ENCODE results near the gene CMSS1. TPM values are rescaled to one million over a fixed set of nuclear protein-coding genes. Genes with fewer than 3 reads are reported as not detected.
"Not testable (repeated sequence)": the region's sequence is repeated elsewhere in the genome, so short reads cannot be mapped to it uniquely, and the experiment has no call there.

Gene CMSS1
- total RNA-seq, 2 donors from 2014 or later, result 18.1 to 22.7 TPM

GRCh38 chr3:100048248-100048647 lies 230.6 kb downstream of the CMSS1 start:
- Histone ChIP-seq H3K27ac (peak overlapping the region; percentile 59 to 82), H3K4me3 (no peak overlapping the region), H3K9me3 (no peaks in the 10 kb centered on the region), H3K4me1 (ENCODE audit: control insufficient read depth in 1 of 2, low read depth in 2 of 2) (peaks cover 25 to 49% of the 10 kb centered on the region in 2 donors), H3K36me3 (no peaks in the 10 kb centered on the region), H3K27me3 (replicated peaks; ENCODE audit: insufficient read depth) (no peaks in the 10 kb centered on the region)
- no peak for TF ChIP-seq CTCF (IDR thresholded peaks at IDR 0.05)
- DNase-seq (ENCODE audit: low spot score), result no peak
- no peak for ATAC-seq (ENCODE audit: insufficient number of reproducible peaks, low FRiP score, low read depth)

- not testable (repeated sequence) for H3K27ac ChIP-seq; ATAC-seq (ENCODE audit: insufficient number of reproducible peaks, low FRiP score, low read depth); H3K27me3 ChIP-seq (replicated peaks; ENCODE audit: insufficient read depth); DNase-seq (ENCODE audit: low spot score); H3K36me3 ChIP-seq; H3K9me3 ChIP-seq; H3K4me3 ChIP-seq
- peaks cover 17 to 44% of the 10 kb centered on the region in 2 donors for H3K4me1 ChIP-seq (ENCODE audit: control insufficient read depth in 1 of 2, low read depth in 2 of 2)
These were observed 233.9 kb downstream of the CMSS1 start for GRCh38 chr3:100051513-100051912.

- Histone ChIP-seq H3K27ac (peak overlapping the region; percentile 57 to 71), H3K36me3 (no peaks in the 10 kb centered on the region), H3K9me3 (no peaks in the 10 kb centered on the region), H3K27me3 (replicated peaks; ENCODE audit: insufficient read depth) (no peaks in the 10 kb centered on the region), H3K4me3 (no peak overlapping the region), H3K4me1 (ENCODE audit: control insufficient read depth in 1 of 2, low read depth in 2 of 2) (peaks cover 0 to 40% of the 10 kb centered on the region in 2 donors)
- ATAC-seq (ENCODE audit: insufficient number of reproducible peaks, low FRiP score, low read depth) (no peak), DNase-seq (ENCODE audit: low spot score) (no peak)
- TF ChIP-seq CTCF (IDR thresholded peaks at IDR 0.05), result no peak
These were observed 236.4 kb downstream of the CMSS1 start for GRCh38 chr3:100053951-100054620.

GRCh38 chr3:100057716-100058575 lies 240.3 kb downstream of the CMSS1 start:
- peaks cover 3 to 64% of the 10 kb centered on the region in 2 donors for H3K4me1 ChIP-seq (ENCODE audit: control insufficient read depth in 1 of 2, low read depth in 2 of 2)
- ATAC-seq (ENCODE audit: insufficient number of reproducible peaks, low FRiP score, low read depth), result no peak
- peak overlapping the region; percentile 7 to 21 for H3K27ac ChIP-seq
- H3K27me3 ChIP-seq (replicated peaks; ENCODE audit: insufficient read depth), result no peaks in the 10 kb centered on the region
- H3K9me3 ChIP-seq, result no peaks in the 10 kb centered on the region
- H3K4me3 ChIP-seq, result no peak overlapping the region
- DNase-seq (ENCODE audit: low spot score), result no peak
- no peak for TF ChIP-seq CTCF (IDR thresholded peaks at IDR 0.05)
- no peaks in the 10 kb centered on the region for H3K36me3 ChIP-seq

GRCh38 chr3:100059472-100059871 lies 241.8 kb downstream of the CMSS1 start:
- no peak for ATAC-seq (ENCODE audit: insufficient number of reproducible peaks, low FRiP score, low read depth)
- Histone ChIP-seq H3K4me3 (no peak overlapping the region), H3K27ac (peak overlapping the region; percentile 21 to 32), H3K9me3 (no peaks in the 10 kb centered on the region), H3K27me3 (replicated peaks; ENCODE audit: insufficient read depth) (no peaks in the 10 kb centered on the region), H3K4me1 (ENCODE audit: control insufficient read depth in 1 of 2, low read depth in 2 of 2) (peaks cover 3 to 76% of the 10 kb centered on the region in 2 donors), H3K36me3 (no peaks in the 10 kb centered on the region)
- DNase-seq (ENCODE audit: low spot score), result no peak
- no peak for TF ChIP-seq CTCF (IDR thresholded peaks at IDR 0.05)
